ENCODE measurements around the gene SCUBE2. TPM values are rescaled to one million over a fixed set of nuclear protein-coding genes. Genes with fewer than 3 reads are reported as not detected.

Gene SCUBE2
- total RNA-seq, 2 donors from 2014 or later, result 69.8 to 149 TPM

DNA sequence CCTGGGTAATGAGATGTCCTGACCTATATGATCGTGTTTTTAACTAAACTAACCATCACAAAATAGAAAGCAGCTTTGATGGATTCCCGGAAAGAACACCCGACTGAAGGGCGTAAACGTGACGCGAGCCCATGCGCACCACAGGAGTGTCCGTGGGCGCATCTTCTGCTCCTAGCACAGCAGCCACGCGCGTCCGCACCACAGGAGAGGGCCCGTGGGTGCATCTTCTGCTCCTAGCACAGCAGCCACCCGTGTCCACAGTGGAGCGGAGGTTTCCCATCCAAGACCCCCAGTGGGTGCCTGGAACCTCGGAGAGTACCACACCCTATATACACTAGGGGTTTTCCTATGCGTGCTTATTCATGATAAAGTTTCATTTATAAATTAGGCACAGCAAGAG, 51.5 kb downstream of the SCUBE2 start:
- peaks cover 3% of the 10 kb centered on the region for H3K27me3 ChIP-seq (replicated peaks; ENCODE audit: insufficient read depth)
- H3K36me3 ChIP-seq, result no peaks in the 10 kb centered on the region
- no peak overlapping the region for H3K4me3 ChIP-seq
- H3K4me1 ChIP-seq (replicated peaks), result no peaks in the 10 kb centered on the region
- H3K9me3 ChIP-seq, result no peaks in the 10 kb centered on the region
- WGBS, result 96% methylated on average over 19 of the region's 19 CpGs
- no peak for TF ChIP-seq POLR2A (IDR thresholded peaks at IDR 0.05)
- no peak for TF ChIP-seq POLR2AphosphoS5 (IDR thresholded peaks at IDR 0.05)
- TF ChIP-seq, protein P1, sequence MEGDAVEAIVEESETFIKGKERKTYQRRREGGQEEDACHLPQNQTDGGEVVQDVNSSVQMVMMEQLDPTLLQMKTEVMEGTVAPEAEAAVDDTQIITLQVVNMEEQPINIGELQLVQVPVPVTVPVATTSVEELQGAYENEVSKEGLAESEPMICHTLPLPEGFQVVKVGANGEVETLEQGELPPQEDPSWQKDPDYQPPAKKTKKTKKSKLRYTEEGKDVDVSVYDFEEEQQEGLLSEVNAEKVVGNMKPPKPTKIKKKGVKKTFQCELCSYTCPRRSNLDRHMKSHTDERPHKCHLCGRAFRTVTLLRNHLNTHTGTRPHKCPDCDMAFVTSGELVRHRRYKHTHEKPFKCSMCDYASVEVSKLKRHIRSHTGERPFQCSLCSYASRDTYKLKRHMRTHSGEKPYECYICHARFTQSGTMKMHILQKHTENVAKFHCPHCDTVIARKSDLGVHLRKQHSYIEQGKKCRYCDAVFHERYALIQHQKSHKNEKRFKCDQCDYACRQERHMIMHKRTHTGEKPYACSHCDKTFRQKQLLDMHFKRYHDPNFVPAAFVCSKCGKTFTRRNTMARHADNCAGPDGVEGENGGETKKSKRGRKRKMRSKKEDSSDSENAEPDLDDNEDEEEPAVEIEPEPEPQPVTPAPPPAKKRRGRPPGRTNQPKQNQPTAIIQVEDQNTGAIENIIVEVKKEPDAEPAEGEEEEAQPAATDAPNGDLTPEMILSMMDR (IDR thresholded peaks at IDR 0.05), result no peak
- intact Hi-C loops (cut with DNase I), result no loop called here
- no peak for DNase-seq (ENCODE audit: low spot score)
- no peak overlapping the region for H3K27ac ChIP-seq

DNA sequence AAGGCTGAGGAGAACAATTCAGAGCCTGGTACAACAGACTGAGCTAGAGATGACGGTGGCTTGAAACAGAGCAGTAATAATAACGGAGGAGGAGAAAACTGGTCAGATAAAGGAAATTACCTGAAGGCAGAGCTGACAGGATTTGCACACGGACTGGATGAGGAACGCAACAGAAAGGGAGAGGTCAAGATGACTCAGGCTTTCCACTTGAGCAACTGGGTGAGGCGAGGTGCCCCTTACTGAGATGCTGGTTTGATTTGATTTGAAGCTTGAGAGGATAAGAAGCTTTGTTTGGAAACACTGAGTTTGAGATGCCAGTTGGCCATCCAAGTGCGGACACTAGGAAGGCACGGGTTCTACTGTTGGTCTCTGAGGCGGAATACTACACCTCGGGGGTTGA, 52.2 kb downstream of the SCUBE2 start:
- DNase-seq (ENCODE audit: low spot score), result no peak
- WGBS, result 94% methylated on average over 9 of the region's 9 CpGs
- H3K9me3 ChIP-seq, result no peaks in the 10 kb centered on the region
- H3K27me3 ChIP-seq (replicated peaks; ENCODE audit: insufficient read depth), result peaks cover 3% of the 10 kb centered on the region
- intact Hi-C loops (cut with DNase I), result no loop called here
- no peaks in the 10 kb centered on the region for H3K36me3 ChIP-seq
- no peak overlapping the region for H3K4me3 ChIP-seq
- no peaks in the 10 kb centered on the region for H3K4me1 ChIP-seq (replicated peaks)
- H3K27ac ChIP-seq, result no peak overlapping the region
- TF ChIP-seq POLR2A (IDR thresholded peaks at IDR 0.05) (no peak), POLR2AphosphoS5 (IDR thresholded peaks at IDR 0.05) (no peak)
- TF ChIP-seq, protein P1 (IDR thresholded peaks at IDR 0.05), result no peak

GRCh38 chr11:9038541-9038940, 52.9 kb downstream of the SCUBE2 start:
- Histone ChIP-seq H3K4me3 (no peak overlapping the region), H3K36me3 (no peaks in the 10 kb centered on the region), H3K27me3 (replicated peaks; ENCODE audit: insufficient read depth) (peaks cover 3% of the 10 kb centered on the region), H3K4me1 (replicated peaks) (no peaks in the 10 kb centered on the region), H3K9me3 (no peaks in the 10 kb centered on the region), H3K27ac (no peak overlapping the region)
- intact Hi-C loops (cut with DNase I), result no loop called here
- whole genome bisulfite sequencing, result 91% methylated on average over 3 of the region's 3 CpGs
- DNase-seq (ENCODE audit: low spot score), result no peak
- TF ChIP-seq POLR2AphosphoS5 (IDR thresholded peaks at IDR 0.05) (no peak), POLR2A (IDR thresholded peaks at IDR 0.05) (no peak)
- TF ChIP-seq, protein P1 (IDR thresholded peaks at IDR 0.05), result no peak

DNA sequence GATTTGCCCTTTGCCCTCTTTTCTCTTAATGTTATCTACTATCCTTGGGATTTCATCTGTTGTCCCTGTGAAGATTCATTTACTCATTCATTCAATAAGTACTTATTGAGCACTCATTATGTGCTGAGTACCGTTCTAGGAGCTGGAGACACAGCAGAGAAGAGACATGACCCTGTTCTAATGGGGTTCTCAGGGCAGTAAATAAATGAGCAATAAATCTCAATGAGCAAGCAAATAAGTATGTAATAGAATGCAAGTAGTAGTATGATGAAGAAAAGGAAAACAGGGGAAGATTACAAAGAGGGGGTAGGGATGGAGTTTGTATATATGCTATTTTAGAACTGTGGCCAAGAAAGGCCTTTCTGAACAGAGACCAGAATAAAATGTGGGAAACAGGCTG, 53.4 kb downstream of the SCUBE2 start:
- H3K4me3 ChIP-seq, result no peak overlapping the region
- no peak for DNase-seq (ENCODE audit: low spot score)
- 82% methylated on average over 1 of the region's 1 CpG for WGBS
- H3K27ac ChIP-seq, result no peak overlapping the region
- no peaks in the 10 kb centered on the region for H3K9me3 ChIP-seq
- no peaks in the 10 kb centered on the region for H3K36me3 ChIP-seq
- intact Hi-C loops (cut with DNase I), result no loop called here
- H3K27me3 ChIP-seq (replicated peaks; ENCODE audit: insufficient read depth), result peaks cover 3% of the 10 kb centered on the region
- TF ChIP-seq, protein P1 (IDR thresholded peaks at IDR 0.05), result no peak
- TF ChIP-seq POLR2AphosphoS5 (IDR thresholded peaks at IDR 0.05) (no peak), POLR2A (IDR thresholded peaks at IDR 0.05) (no peak)
- no peaks in the 10 kb centered on the region for H3K4me1 ChIP-seq (replicated peaks)

GRCh38 chr11:9037046-9037780, 54.2 kb downstream of the SCUBE2 start:
- H3K36me3 ChIP-seq, result no peaks in the 10 kb centered on the region
- WGBS, result 82% methylated on average over 7 of the region's 7 CpGs
- no peaks in the 10 kb centered on the region for H3K9me3 ChIP-seq
- intact Hi-C loops (cut with DNase I), result no loop called here
- DNase-seq (ENCODE audit: low spot score), result no peak
- H3K27ac ChIP-seq, result no peak overlapping the region
- H3K4me3 ChIP-seq, result no peak overlapping the region
- peaks cover 3% of the 10 kb centered on the region for H3K27me3 ChIP-seq (replicated peaks; ENCODE audit: insufficient read depth)
- H3K4me1 ChIP-seq (replicated peaks), result no peaks in the 10 kb centered on the region
- TF ChIP-seq POLR2A (IDR thresholded peaks at IDR 0.05), result no peak
- TF ChIP-seq, protein P1 (IDR thresholded peaks at IDR 0.05), result no peak
- no peak for TF ChIP-seq POLR2AphosphoS5 (IDR thresholded peaks at IDR 0.05)
